ENCODE data around the gene GRB2. TPM values are rescaled to one million over a fixed set of nuclear protein-coding genes. Genes with fewer than 3 reads are reported as not detected.

Gene GRB2
- total and polyA plus RNA-seq, 2 of the 8 experiments (the other 6 are each of a cell fraction or from before 2014, with no cell fraction given), result 44.2 to 101 TPM

DNA sequence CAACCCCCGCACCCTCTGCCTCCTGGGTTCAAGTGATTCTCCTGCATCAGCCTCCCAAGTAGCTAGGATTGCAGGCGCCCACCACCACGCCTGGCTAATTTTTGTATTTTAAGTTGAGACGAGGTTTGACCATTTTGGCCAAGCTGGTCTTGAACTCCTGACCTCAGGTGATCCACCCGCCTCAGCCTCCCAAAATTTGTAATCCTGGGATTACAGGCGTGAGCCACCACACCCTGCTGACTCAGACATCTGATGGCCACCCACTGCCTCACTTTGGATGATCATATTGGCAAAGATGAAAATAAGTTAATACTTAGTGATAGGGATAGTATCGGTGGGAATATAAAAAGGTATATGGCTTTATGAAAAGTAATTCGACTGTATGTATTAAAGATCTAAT lies 55.9 kb downstream of the GRB2 start:
- no peak overlapping the region for H4K8ac ChIP-seq (ENCODE audit: extremely low read depth, insufficient read depth, low read length)
- H3K27me3 ChIP-seq (replicated peaks in 1 of 4; ENCODE audit: control insufficient read depth in 3 of 4, extremely low read depth in 1 of 4, insufficient read depth in 3 of 4, low read length in 3 of 4), result no peaks in the 10 kb centered on the region
- H3K23ac ChIP-seq (ENCODE audit: insufficient read length), result no peak overlapping the region
- peaks cover 0 to 66% of the 10 kb centered on the region in 2 experiments; a peak in 3 of 4 replicates for H3K79me2 ChIP-seq (ENCODE audit: control insufficient read depth in 1 of 2, insufficient read depth in 2 of 2, low read length in 2 of 2)
- H3K9me3 ChIP-seq (ENCODE audit: insufficient read depth in 2 of 2, low read depth in 1 of 2, low read length in 1 of 2), result no peaks in the 10 kb centered on the region; a peak in 1 of 4 replicates
- no peaks in the 10 kb centered on the region for H3K36me3 ChIP-seq (ENCODE audit: control insufficient read depth in 2 of 4, insufficient read depth in 4 of 4, low read length in 3 of 4)
- no peak overlapping the region for H3K9ac ChIP-seq (replicated peaks in 1 of 4; ENCODE audit: extremely low read depth in 1 of 4, low read depth in 3 of 4, low read length in 3 of 4)
- H3K4me1 ChIP-seq (replicated peaks in 1 of 4; ENCODE audit: control insufficient read depth in 3 of 4, insufficient read depth in 4 of 4, low read length in 3 of 4), result peaks cover 16 to 34% (median 29%) of the 10 kb centered on the region in 4 experiments
- POLR2A ChIA-PET (ENCODE audit: partially characterized antibody), result interaction anchor here (0.6 to 1.1 kb wide), 7 partner anchors 8 to 171 kb away, joined by 3 to 5 read pairs (median 4); no protein-coding TSS in a partner anchor
- no peak overlapping the region for H3K18ac ChIP-seq (ENCODE audit: extremely low read depth, low read length)
- no peak overlapping the region for H3K56ac ChIP-seq (replicated peaks; ENCODE audit: insufficient read length, low read depth, low read length)
- H3K14ac ChIP-seq (ENCODE audit: insufficient read length), result no peak overlapping the region
- H2BK5ac ChIP-seq (ENCODE audit: low read depth, low read length), result no peak overlapping the region
- no peak overlapping the region for H4K5ac ChIP-seq (ENCODE audit: insufficient read length, low read depth, low read length)
- H2BK12ac ChIP-seq (ENCODE audit: low read depth, low read length), result no peak overlapping the region
- H2AFZ ChIP-seq (ENCODE audit: low read length), result no peak overlapping the region
- H4K91ac ChIP-seq (replicated peaks; ENCODE audit: insufficient read length, low read length), result no peak overlapping the region
- peaks cover 5% of the 10 kb centered on the region for H3K79me1 ChIP-seq (ENCODE audit: low read depth, low read length)
- H3K23me2 ChIP-seq (ENCODE audit: low read depth, low read length), result peaks cover 2% of the 10 kb centered on the region; the same call in 1 of the 2 replicates
- WGBS, 2 experiments (ENCODE audit: extremely low coverage in 1 of 2, insufficient coverage in 1 of 2, insufficient read length in 1 of 2, insufficient replicate concordance in 2 of 2, low coverage in 1 of 2, low lambda C conversion rate in 2 of 2, missing lambda C conversion rate in 1 of 2), result 87 to 100% methylated on average over 1 to 8 of the region's 8 CpGs
- no peak overlapping the region for H3K4me2 ChIP-seq (ENCODE audit: insufficient read depth in 1 of 2, low read depth in 2 of 2, low read length in 2 of 2)
- no peak overlapping the region for H2BK15ac ChIP-seq (ENCODE audit: low read length)
- H4K20me1 ChIP-seq (replicated peaks in 1 of 2; ENCODE audit: control insufficient read depth in 1 of 2, insufficient read depth in 2 of 2, low read length in 2 of 2), result peaks cover 2 to 15% of the 10 kb centered on the region in 2 experiments
- H2BK20ac ChIP-seq (ENCODE audit: low read length), result no peak overlapping the region
- H3K27ac ChIP-seq (ENCODE audit: low read depth, low read length), result no peak overlapping the region
- DNase-seq (ENCODE audit: low read depth in 1 of 2, low spot score in 2 of 2) (no peak), FAIRE-seq (no peak)
- H2BK120ac ChIP-seq (replicated peaks; ENCODE audit: low read depth, low read length), result no peak overlapping the region
- H2AK5ac ChIP-seq (ENCODE audit: low read depth, low read length), result no peak overlapping the region
- no peak overlapping the region for H3K4me3 ChIP-seq (ENCODE audit: extremely low read depth in 1 of 4, insufficient read depth in 2 of 4, low read depth in 3 of 4, low read length in 4 of 4)
- no peak overlapping the region for H3K4ac ChIP-seq (replicated peaks; ENCODE audit: insufficient read length, low read depth, low read length)
- CTCF ChIA-PET (ENCODE audit: partially characterized antibody), result interaction anchor here (0.6 to 3.8 kb wide), 5 partner anchors 18 to 48 kb away, joined by 3 to 40 read pairs (median 4); no protein-coding TSS in a partner anchor
- TF ChIP-seq NRF1 (IDR thresholded peaks at IDR 0.05; ENCODE audit: low read depth, low read length), result no peak
- no peak for TF ChIP-seq EZH2 (IDR thresholded peaks at IDR 0.05; ENCODE audit: low read depth, low read length, severe bottlenecking)
- TF ChIP-seq, protein P1, sequence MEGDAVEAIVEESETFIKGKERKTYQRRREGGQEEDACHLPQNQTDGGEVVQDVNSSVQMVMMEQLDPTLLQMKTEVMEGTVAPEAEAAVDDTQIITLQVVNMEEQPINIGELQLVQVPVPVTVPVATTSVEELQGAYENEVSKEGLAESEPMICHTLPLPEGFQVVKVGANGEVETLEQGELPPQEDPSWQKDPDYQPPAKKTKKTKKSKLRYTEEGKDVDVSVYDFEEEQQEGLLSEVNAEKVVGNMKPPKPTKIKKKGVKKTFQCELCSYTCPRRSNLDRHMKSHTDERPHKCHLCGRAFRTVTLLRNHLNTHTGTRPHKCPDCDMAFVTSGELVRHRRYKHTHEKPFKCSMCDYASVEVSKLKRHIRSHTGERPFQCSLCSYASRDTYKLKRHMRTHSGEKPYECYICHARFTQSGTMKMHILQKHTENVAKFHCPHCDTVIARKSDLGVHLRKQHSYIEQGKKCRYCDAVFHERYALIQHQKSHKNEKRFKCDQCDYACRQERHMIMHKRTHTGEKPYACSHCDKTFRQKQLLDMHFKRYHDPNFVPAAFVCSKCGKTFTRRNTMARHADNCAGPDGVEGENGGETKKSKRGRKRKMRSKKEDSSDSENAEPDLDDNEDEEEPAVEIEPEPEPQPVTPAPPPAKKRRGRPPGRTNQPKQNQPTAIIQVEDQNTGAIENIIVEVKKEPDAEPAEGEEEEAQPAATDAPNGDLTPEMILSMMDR (IDR thresholded peaks at IDR 0.05; ENCODE audit: control extremely low read depth in 1 of 3, insufficient read depth in 1 of 3, low read depth in 1 of 3, low read length in 3 of 3), result no peak
- TF ChIP-seq RXRA (IDR thresholded peaks at IDR 0.05; ENCODE audit: insufficient read depth, low read depth, low read length), result no peak
- no peak for TF ChIP-seq TAF7 (optimal IDR thresholded peaks at IDR 0.05; ENCODE audit: borderline replicate concordance, low read depth, low read length)
- TF ChIP-seq, protein P2, sequence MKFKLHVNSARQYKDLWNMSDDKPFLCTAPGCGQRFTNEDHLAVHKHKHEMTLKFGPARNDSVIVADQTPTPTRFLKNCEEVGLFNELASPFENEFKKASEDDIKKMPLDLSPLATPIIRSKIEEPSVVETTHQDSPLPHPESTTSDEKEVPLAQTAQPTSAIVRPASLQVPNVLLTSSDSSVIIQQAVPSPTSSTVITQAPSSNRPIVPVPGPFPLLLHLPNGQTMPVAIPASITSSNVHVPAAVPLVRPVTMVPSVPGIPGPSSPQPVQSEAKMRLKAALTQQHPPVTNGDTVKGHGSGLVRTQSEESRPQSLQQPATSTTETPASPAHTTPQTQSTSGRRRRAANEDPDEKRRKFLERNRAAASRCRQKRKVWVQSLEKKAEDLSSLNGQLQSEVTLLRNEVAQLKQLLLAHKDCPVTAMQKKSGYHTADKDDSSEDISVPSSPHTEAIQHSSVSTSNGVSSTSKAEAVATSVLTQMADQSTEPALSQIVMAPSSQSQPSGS (IDR thresholded peaks at IDR 0.05; ENCODE audit: low read length), result no peak
- no peak for TF ChIP-seq SAP30 (IDR thresholded peaks at IDR 0.05; ENCODE audit: insufficient read depth, insufficient replicate concordance, low read length)
- no peak for TF ChIP-seq FOSL1 (IDR thresholded peaks at IDR 0.05; ENCODE audit: insufficient read depth, low read depth, low read length)
- TF ChIP-seq TEAD4 (IDR thresholded peaks at IDR 0.05; ENCODE audit: low read depth, low read length), result no peak

Measured in H1 (cell line).